HG02759 (cell line): ENCODE measurements around the gene EFEMP1.
A peak's percentile ranks its signal among the peaks of the same experiment; 100 is the strongest.

ENCODE experiments used
- ATAC-seq: cut with Tn5 transposase; IDR thresholded peaks from one replicate; pipeline ENCODE4 v1.9.1; 2021; ENCODE audit warnings: mild to moderate bottlenecking, moderate library complexity; ENCODE audit not compliant: unreplicated experiment

Gene EFEMP1

DNA sequence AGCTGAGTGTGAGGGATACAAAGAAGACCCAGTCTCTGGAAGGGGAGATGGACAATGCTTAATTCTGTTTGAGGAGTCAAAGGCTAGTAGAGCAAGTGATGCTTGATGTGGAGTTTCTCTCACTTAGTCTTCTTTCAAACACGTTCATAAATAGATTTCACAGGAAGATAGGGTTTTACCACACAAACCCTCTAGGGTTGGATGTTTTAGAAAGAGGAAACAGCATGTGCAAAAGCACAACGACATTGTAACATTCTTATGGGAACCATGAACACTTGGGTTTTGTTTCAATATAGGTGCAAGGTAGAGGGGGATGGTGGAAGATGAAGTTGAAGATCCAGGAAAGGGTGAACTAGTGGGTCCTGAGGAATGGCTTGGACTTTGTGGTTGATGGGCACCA lies 10.8 kb upstream of the EFEMP1 start:
- no peak for ATAC-seq

DNA sequence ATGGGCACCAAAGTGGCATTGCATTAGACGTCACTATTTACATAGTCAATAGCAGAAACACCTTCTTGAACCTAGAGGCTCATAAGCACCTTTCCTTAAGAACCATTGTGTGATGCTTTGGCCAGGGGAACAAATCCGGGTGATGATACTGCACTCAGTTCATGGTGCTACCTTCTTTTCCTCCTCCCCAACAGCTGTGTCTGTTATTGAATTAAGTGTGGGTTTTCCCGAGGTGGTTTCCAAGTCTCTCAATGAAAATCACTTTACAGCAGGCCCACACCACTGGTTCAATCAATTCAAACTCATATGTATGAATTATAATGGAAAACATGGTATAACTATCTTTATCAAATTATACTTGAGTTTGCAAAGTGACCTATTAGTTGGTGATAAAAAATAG lies 9.3 kb upstream of the EFEMP1 start:
- peak; percentile 77 for ATAC-seq

DNA sequence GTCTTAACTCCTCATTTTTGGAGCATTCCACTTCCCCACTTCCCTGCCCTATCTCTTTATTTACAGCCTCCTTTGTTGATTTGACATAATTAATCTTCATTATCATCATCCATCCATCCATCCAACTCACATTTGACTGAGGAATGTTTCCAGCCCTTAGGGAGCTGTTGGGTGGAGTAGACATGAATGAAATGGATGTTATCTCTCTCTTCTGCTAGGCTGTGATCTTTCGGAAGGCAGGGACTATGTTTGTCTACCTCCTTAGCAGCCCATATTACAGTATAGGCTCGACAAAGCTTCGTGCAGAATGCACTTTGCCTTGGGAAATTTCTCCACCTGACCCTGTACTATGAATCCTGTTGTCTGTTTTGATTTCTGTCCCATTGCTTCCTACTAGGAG lies 7.7 kb upstream of the EFEMP1 start:
- no peak for ATAC-seq

DNA sequence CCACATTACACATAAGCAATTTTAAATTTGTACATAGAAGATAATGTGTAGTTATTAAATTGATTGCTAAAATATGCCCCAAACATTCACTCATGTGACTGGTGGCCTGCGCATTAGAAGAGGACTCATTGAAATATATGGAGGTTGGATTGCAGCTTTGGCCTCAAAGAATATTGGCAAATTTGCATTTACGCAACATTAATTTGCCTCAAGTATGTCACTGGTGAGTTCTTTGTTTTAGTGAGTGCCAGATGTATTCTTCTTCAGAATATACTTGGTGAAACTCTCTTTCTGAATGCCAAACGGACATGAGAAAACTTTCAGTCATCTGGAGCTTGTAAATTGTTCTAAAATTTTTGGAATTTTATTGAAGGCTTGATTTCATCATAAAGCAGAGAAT lies 5.9 kb upstream of the EFEMP1 start:
- ATAC-seq = no peak

DNA sequence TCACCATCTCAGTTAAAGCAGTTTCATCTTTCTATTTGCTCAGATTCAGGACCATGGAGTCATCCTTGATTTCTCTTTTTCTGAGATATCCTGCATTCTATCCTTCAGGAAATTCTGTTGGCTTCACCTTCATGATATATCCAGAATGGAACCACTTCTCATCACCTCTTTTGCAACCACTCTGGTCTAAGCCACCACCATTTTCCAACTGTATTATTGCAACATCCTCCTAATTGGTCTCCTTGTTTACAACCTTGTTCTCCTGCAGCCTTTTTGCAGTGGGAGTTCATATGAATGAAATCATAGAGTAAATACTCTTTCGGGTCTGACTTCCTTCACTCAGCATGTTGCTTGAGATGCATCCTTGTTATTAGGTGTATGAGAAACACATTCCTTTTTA lies 3.4 kb upstream of the EFEMP1 start:
- no peak for ATAC-seq

DNA sequence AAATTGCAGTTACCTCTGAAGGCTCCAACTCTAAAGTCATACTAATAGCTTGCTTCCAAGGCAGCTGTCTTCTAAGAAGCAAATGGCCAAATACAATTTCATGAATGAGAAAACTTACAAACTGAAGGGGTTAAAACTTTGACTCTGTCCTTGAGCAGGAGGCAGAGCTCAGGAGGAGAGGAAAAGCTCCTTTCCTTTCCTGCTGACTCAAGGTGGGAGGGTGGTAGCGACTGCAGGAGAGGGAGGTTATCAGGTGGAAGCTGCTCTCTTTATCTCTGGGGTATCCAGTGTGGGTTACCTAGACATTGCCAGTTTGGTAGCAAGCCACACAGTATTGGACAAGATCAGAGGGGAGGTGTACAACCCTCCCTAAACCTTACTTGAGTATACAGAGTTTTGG lies 2.7 kb upstream of the EFEMP1 start:
- no peak for ATAC-seq

DNA sequence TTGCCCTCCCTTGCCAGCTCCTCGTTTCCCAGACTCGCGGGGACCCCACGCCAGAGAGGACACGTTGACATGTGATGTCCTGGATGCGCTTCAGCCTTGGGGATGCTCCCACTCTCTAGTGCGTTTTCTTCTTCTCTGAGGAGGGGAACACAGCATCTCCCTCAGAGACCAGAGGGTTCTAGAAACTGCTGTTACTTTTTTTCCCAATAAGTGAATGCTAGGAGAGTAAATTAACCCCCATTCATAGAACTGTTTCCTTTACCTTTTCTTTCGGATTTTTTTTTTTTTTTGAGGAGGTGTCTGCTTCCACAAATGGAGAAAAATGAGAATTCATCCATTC lies 370 bp upstream of the EFEMP1 start:
- ATAC-seq = no peak

DNA sequence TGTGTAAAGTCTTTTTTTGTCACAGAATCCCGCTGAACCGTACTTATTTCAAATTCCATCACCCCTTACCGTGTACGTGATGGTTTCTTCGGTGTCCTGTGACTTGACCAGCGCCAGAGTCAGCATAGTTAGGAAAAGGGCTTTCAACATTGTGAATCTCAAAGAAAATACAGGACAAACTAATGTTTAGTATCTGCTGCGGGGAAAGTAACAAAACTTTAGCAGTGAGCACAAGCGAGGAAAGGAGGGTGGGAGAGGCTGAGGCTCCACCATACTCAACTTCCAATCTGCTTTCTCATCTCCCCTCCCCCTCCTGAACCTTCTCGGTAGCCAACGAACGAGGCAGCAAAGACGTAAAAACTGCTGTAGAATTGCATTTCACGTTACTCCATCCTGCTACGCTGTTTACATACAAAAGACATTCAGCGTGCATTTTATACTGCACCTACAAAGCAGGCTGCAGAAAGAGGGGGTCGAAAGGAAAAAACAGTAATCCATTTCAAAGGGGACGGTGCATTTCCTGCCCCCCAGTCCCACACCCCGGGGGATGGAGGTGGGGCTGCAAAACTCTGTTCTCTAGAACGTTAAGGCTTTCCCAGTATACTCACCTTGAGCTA lies 1.2 kb downstream of the EFEMP1 start:
- ATAC-seq = no peak

DNA sequence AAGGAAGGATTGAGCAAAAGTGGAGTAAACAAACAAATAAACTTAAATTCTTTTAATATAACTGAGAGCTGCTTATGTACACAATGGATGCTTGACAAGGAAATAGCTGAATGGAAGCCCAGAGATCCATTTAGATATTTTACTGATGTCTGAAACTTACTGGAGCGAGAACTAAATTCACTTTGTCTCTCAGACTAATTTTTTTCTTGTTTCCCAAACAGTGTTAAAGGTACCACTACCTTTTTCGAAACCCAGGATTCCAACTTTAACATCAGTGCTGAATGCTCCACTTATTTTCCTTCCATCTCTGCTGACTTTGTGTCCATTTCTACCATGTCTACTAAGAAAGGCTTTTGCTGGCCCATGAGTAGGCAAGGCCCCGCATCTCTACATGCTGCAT lies 4.0 kb downstream of the EFEMP1 start:
- ATAC-seq = no peak

DNA sequence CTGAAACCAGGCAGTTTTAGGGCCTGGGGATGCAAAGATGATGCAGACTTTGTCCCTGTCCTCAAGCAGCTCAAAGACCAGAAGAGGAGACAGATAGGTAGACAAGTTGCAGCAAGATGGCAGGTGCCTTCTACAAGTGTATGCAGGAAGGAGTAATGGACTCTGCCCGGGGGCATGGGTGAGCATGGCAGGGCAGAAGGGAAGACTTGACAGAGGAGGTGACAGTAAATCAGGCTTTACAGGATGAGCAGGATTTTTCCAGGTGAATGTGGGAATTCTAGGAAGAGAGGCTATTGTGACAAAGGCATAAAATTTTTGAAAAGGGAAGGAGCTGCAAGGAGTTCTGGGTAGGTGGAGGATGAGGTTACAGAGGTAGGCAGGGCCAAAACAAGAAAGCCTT lies 4.7 kb downstream of the EFEMP1 start:
- ATAC-seq = no peak

DNA sequence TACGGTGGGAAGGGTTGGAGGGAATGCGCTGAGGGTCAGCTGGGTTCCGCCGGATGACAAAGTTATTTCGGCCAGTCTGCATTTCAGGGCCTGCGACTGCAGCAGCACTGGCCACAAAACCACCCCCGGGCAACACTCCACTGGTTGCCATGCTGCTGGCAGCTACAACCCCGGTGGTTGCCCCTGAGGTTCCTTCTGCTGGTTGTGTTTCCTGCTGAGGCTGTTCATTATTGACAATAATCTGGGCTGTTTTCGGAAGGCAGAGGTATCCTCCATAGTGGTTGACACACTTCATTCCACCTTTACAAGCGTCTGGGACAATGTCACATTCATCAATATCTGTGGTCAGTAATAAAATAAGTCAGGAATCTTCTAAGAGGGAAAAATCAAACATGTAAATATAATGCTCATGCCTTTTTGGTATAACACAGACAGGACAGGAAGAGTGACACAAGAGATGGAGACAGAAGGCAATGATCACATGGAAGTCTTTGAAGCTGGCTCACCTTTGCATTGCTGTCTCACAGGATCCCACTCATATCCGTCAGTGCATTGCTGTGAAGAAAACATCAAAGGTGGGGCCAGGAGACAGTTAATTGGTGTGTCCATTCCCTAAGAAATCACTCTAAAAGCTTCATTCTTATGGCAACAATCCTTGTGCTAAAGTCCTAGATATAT lies 5.7 kb downstream of the EFEMP1 start:
- no peak for ATAC-seq

DNA sequence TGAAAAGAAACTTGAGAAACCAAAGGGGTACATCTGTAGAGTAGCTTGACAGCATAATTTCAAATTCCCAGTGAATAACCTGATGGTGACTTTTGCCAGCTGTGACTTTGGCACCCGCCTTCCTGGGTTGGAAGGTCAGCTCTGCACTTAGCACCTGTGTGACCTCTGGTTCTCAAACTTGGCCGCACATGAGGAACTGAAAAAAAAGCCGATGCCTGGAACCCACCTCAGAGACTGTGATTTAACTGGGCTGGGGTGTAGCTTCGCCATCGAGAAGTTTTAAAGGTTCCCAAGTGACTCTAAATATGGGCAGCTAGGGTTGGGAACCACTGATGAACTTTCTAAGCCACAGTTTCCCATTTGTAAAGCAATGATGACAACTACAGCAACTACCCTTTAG lies 6.5 kb downstream of the EFEMP1 start:
- no peak for ATAC-seq

DNA sequence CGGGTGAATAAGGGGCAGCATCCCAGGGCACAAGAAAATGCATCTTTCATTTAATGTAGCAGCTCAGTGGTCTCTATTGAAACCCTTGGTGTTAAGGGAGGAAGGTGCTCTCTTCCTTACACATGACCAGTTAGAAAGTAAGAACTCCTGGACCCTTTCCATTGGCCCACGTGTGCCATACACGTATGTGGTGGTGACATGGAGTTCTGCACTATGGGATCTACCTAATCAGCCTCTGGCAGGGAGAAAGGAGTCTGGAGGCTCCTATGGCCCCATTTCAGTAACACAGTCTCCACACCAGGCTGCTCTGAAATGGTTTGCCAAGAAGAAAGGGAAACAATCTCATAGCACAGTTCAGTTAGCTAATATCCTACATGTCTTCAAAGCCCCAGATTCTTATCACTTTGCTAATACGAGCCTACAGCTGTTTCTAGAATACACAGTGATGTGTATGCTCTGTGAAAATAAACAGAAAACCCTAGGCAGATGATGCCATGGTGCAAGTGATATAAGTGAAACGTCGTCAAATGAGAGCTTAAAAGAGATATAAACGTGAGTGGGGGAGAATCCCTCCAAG lies 7.0 kb downstream of the EFEMP1 start:
- no peak for ATAC-seq

DNA sequence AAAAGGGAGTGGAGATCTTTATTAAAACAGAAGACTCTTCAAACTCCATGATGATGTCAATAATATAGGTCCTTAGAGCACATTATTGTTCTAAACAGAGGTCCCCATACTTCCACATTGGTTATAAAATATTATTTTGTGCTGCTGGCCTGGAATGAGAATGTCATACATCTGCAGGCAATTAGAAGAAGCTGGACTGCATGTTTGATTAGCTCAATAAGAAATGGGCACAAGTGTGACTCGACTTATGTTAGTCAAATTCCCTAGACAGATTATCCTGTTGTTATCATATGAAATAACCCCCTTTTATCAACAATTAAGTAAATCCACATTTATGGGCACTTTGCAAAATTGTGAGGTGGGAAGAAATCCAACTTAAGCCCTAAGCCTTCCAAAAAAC lies 8.8 kb downstream of the EFEMP1 start:
- no peak for ATAC-seq

DNA sequence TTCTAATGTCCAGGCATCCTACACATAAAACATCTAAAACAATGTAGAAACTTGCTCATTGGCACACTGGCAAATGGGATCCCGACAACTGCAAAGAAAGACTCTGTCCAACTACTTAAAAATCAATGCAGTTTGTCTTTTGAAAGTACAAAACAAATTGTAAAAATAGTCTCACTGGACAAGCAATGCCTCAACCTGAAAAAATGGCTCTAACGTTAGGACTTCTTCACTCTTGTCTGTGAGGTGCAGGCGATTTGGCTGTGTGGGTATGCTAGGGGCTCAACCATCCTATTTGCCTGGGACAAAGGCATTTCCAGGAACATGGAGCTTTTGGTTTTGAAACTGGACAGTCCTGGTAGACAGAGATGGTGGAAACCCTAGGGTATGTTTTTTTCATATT lies 10.7 kb downstream of the EFEMP1 start:
- ATAC-seq = no peak

DNA sequence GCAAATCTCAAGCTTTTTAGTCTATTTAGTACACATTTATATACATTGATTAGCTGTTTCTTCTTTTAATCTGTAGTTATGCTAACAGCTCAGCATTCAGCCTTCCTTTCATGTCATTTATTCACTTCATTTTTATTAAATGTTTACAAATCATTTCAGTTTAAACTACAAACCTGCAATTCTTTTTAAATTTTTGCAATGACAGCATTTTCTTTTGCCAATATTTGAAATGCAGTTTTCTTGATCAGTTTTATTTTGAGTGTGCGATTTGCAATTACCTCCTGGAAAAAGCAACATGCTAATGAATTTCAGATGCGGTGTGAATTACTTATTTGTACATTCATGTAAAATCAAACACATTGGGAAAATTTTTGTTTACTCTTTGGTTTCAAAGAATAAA lies 13.5 kb downstream of the EFEMP1 start:
- ATAC-seq = no peak

DNA sequence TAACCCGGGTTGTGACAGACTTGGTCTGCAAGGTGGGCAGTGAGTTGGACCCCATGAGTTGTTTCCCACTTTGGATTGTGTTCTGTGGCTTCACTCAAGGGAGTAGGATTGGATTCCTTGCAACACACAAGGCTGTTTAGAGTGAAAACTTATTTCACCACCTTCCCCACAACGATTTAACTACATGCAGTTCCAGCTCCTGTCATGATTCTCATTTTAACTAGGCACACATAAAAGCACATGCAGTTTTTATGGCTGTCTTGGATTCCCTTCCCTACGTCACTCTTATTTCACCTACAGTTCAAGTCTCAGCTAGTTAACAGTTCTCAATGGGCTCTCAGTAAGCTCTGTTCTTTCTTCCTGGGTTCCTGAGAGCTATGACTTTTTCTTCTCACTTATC lies 15.9 kb downstream of the EFEMP1 start:
- no peak for ATAC-seq

DNA sequence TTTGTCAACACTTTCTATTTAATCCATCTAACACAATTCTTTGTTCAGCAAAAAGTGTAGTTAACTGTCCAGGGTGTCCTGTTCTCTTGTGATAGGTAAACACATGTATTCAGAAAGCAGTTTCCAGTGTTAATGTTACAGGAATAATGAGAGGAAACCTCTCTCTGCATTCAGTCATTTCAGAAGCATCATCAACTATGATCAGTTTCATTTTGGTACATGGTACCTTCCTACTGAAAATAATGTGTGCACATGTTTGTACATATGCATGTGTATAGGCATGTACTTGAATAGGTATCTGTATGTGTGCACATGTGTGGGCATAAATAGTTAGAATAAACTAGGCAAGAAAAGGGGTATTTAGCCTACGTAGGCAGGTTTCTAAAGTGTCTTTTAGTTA lies 16.6 kb downstream of the EFEMP1 start:
- no peak for ATAC-seq

DNA sequence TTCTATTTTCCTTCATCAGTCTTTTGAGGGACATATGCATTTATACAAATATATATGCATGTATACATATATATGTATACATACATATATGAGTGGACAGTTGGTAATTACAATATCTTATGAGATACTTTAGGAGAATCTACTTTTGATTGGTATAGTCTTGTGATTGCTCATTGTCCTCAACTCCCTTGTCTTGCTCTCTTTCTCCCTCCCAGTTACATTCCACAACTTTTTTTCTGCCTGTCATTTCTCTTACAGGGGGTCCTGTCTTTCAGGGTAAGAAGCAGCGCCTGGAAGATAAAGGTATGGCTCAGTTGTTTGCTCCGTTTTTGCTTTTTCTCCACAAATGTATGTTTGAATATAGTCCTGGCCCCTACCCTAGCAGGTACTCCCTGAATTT lies 19.9 kb downstream of the EFEMP1 start:
- no peak for ATAC-seq

DNA sequence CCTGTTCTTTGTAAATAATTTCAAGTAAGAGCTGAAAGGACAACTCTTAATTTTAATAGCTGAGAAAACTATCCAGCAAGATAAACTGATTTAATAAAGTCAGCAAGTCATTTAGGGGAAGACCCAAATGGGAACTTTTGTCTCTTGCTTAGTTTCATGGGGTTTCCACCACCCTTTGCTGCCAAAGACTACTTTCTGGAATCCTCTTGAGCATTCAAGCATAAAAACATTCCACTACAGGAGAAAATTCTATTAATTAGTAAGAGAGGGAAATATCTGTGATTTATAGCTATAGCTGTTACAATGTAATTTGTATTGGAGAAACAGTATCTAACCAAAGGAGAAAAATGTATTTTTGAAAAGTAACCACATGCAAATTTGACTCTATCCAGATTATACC lies 20.6 kb downstream of the EFEMP1 start:
- no peak for ATAC-seq

DNA sequence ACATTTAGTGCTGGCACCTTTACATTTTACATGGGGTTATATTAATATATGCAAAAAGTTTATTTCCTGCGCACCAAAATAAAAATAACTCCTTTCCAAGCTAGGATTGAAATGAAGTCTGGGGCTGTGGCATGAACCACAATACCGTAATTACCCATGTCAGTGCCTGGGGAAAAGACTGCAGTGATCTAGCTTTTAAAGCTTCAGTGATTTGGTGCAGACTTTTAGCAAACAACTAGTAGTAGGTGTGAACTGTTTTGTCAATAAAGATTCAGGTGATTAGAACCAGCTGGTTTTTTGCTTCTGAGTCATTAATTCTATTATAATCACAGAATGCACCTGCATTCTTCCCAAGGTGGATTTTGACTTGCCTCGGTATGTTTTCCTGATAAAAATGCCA lies 21.2 kb downstream of the EFEMP1 start:
- ATAC-seq = no peak

DNA sequence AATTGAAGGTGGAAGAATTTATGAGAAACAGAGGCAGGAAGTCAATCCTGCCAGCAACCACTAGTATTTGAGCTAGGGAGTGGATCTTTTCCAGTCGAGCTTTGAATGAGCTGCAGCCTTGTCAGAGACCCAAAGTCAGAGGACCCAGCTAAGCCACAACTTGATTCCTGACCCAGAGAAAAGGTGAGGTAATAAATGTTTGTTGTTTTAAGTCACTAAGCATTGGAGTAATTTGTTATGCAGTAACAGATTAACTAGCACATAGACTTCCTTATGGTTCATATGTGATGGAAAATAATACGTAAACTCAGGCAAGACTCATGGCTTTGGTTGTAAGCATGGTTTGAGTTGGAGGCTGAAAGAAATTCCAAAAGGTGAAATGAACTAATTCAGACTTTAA lies 21.6 kb downstream of the EFEMP1 start:
- no peak for ATAC-seq

DNA sequence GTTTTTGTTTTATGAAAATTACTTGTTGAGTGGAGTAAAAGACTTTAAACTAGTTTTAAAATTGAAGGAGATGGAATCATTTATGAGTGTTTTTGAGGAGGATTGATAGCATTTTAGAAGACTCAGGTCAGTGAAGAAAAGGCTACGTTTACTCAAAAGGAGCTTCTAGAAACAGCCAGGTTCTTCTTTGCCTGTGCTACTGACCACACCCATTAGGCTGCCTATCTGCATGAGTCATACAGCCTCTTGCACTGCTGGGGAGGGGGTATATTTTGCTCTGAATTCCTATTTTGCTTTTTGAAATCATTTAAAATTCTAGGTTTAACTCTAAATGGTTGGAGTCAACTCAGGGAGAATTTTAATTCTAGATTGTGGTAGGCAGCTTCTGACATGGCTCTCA lies 22.3 kb downstream of the EFEMP1 start:
- ATAC-seq = no peak
